Coronary artery (tissue), 2 donors: Measurements from ENCODE around the gene DPYSL3.

Source experiments
- DNase-seq: peaks from one replicate; pipeline ENCODE4 v3.0.0-alpha.2; 2017; ENCODE audit warnings: low spot score
- H3K27ac ChIP-seq, 2 donors: fragments of 200-600 bp; sonication (generic); one replicate each; pipeline ENCODE4 v1.5.1; 2016 to 2019
- H3K4me3 ChIP-seq: fragments of 200-600 bp; sonication (generic); 2 replicates; pipeline ENCODE4 v1.5.1; 2016; ENCODE audit warnings: mild to moderate bottlenecking, moderate library complexity
- TF ChIP-seq, protein P1 (sequence below): fragments of 200-600 bp; sonication (generic); IDR thresholded peaks from one replicate; pipeline ENCODE4 v1.5.1; 2019; ENCODE audit warnings: antibody characterized with exemption

The DPYSL3 gene

DNA sequence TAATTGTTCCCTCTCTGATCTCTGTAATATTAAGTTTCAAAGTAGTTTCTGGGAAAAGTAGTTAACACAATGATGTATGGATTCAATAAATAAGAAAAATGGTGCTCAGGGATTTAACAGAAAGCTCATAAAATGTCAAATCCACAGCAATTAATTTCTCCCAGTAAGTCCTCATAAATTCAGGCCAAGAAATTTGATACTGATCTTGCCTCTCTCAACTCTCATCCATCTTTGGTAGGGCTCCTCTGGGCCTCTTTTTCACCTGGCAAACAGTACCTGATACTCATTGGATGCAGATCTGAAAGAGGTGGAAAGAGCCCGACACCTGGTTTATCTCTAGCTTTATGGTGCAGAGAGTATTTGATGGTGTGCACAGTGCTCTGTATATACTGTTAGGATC lies 168.9 kb downstream of the DPYSL3 start:
- H3K27ac ChIP-seq = no peak overlapping the region
- TF ChIP-seq, protein P1, sequence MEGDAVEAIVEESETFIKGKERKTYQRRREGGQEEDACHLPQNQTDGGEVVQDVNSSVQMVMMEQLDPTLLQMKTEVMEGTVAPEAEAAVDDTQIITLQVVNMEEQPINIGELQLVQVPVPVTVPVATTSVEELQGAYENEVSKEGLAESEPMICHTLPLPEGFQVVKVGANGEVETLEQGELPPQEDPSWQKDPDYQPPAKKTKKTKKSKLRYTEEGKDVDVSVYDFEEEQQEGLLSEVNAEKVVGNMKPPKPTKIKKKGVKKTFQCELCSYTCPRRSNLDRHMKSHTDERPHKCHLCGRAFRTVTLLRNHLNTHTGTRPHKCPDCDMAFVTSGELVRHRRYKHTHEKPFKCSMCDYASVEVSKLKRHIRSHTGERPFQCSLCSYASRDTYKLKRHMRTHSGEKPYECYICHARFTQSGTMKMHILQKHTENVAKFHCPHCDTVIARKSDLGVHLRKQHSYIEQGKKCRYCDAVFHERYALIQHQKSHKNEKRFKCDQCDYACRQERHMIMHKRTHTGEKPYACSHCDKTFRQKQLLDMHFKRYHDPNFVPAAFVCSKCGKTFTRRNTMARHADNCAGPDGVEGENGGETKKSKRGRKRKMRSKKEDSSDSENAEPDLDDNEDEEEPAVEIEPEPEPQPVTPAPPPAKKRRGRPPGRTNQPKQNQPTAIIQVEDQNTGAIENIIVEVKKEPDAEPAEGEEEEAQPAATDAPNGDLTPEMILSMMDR = no peak
- H3K4me3 ChIP-seq = no peak overlapping the region
- DNase-seq = no peak
